ENCODE data around the gene CAPSL. TPM values are rescaled to one million over a fixed set of nuclear protein-coding genes. Genes with fewer than 3 reads are reported as not detected.

Gene CAPSL
- total RNA-seq, 1 experiment from 2014 or later = not detected

DNA sequence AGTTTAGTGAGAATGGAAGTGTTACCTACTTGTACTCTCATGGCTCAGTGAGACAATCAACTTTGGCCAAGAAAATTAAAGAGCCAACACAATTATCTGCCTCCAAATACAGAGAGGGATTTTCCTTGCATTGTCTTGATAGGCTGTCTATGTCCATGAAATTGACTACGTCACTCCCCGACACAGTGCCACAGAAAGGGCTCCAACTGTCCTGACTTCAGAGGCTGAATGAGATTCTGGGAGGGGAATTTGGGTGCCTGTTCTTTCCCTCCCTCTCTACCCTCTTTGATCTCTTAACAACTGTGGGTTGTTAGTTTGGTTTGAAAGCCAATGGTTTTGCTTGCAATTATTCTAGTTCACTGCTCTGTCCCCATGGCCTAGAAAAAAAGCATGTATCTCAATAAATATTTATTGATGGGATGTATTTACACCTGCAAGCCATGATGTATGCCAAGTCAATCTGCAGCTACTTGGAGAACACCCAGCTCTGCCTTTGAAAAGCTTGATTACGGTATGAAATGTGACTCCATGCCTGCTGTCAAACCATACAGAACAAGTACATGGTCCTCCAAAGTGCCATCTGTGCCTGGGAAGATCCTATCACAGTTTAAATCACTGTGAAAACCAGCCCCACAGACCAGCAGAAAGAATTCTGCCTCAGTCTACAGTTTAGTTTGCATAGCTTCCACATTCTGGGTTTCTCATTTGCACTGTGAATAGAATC is 37.3 kb downstream of the CAPSL start:
- DNase-seq (ENCODE audit: low spot score) = no peak
- Histone ChIP-seq H3K27ac (ENCODE audit: low read depth, low read length, poor library complexity, severe bottlenecking) (no peak overlapping the region), H3K4me1 (ENCODE audit: insufficient read depth, low read length, poor library complexity, severe bottlenecking) (no peaks in the 10 kb centered on the region), H3K4me3 (ENCODE audit: low read depth, low read length, poor library complexity, severe bottlenecking) (no peak overlapping the region), H3K9me3 (ENCODE audit: low read depth, low read length, poor library complexity, severe bottlenecking) (peaks cover 3% of the 10 kb centered on the region), H3K36me3 (ENCODE audit: insufficient read depth, low read length, poor library complexity, severe bottlenecking) (no peaks in the 10 kb centered on the region), H3K27me3 (replicated peaks; ENCODE audit: insufficient read depth, low read depth, low read length, poor library complexity) (no peaks in the 10 kb centered on the region)
- no TSS peak for BruUV-seq (replicated peaks)
- TF ChIP-seq EZH2 (IDR thresholded peaks at IDR 0.05; ENCODE audit: borderline replicate concordance, low read depth, low read length, poor library complexity, severe bottlenecking) = no peak
- TF ChIP-seq, protein P1, sequence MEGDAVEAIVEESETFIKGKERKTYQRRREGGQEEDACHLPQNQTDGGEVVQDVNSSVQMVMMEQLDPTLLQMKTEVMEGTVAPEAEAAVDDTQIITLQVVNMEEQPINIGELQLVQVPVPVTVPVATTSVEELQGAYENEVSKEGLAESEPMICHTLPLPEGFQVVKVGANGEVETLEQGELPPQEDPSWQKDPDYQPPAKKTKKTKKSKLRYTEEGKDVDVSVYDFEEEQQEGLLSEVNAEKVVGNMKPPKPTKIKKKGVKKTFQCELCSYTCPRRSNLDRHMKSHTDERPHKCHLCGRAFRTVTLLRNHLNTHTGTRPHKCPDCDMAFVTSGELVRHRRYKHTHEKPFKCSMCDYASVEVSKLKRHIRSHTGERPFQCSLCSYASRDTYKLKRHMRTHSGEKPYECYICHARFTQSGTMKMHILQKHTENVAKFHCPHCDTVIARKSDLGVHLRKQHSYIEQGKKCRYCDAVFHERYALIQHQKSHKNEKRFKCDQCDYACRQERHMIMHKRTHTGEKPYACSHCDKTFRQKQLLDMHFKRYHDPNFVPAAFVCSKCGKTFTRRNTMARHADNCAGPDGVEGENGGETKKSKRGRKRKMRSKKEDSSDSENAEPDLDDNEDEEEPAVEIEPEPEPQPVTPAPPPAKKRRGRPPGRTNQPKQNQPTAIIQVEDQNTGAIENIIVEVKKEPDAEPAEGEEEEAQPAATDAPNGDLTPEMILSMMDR (conservative IDR thresholded peaks at IDR 0.05; ENCODE audit: low read depth, low read length) = no peak
- CTCF ChIA-PET = no interaction called here
- intact Hi-C loops (cut with micrococcal nuclease; ENCODE audit: unreplicated experiment) = no loop called here
- POLR2A ChIA-PET (ENCODE audit: low non-redundant PET) = no interaction called here

DNA sequence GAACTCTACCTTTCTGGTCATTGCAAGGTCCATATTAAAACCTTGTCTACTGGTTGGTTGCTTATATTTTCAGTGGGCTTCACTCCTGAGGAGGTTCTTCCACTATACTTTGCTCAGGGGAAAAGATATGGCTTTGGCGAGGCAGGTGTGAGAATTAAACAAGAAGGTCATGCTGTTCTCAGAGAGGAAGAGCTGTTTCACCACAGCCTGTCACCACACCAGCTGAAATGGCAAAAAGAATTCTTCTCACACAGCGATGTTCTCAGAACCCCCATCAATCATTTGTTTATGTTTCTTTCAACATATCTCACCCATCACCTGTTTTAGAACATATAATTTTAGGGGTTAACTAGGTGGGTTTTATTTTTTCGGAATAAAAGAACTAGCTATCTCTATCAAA is 38.6 kb downstream of the CAPSL start:
- CTCF ChIA-PET = no interaction called here
- intact Hi-C loops (cut with micrococcal nuclease; ENCODE audit: unreplicated experiment) = no loop called here
- no TSS peak for BruUV-seq (replicated peaks)
- H3K36me3 ChIP-seq (ENCODE audit: insufficient read depth, low read length, poor library complexity, severe bottlenecking) = no peaks in the 10 kb centered on the region
- no peak for DNase-seq (ENCODE audit: low spot score)
- no peak overlapping the region for H3K27ac ChIP-seq (ENCODE audit: low read depth, low read length, poor library complexity, severe bottlenecking)
- H3K9me3 ChIP-seq (ENCODE audit: low read depth, low read length, poor library complexity, severe bottlenecking) = peaks cover 3% of the 10 kb centered on the region
- POLR2A ChIA-PET (ENCODE audit: low non-redundant PET) = no interaction called here
- H3K27me3 ChIP-seq (replicated peaks; ENCODE audit: insufficient read depth, low read depth, low read length, poor library complexity) = no peaks in the 10 kb centered on the region
- H3K4me3 ChIP-seq (ENCODE audit: low read depth, low read length, poor library complexity, severe bottlenecking) = no peak overlapping the region
- no peaks in the 10 kb centered on the region for H3K4me1 ChIP-seq (ENCODE audit: insufficient read depth, low read length, poor library complexity, severe bottlenecking)
- TF ChIP-seq EZH2 (IDR thresholded peaks at IDR 0.05; ENCODE audit: borderline replicate concordance, low read depth, low read length, poor library complexity, severe bottlenecking) = no peak
- TF ChIP-seq, protein P1 (conservative IDR thresholded peaks at IDR 0.05; ENCODE audit: low read depth, low read length) = no peak

DNA sequence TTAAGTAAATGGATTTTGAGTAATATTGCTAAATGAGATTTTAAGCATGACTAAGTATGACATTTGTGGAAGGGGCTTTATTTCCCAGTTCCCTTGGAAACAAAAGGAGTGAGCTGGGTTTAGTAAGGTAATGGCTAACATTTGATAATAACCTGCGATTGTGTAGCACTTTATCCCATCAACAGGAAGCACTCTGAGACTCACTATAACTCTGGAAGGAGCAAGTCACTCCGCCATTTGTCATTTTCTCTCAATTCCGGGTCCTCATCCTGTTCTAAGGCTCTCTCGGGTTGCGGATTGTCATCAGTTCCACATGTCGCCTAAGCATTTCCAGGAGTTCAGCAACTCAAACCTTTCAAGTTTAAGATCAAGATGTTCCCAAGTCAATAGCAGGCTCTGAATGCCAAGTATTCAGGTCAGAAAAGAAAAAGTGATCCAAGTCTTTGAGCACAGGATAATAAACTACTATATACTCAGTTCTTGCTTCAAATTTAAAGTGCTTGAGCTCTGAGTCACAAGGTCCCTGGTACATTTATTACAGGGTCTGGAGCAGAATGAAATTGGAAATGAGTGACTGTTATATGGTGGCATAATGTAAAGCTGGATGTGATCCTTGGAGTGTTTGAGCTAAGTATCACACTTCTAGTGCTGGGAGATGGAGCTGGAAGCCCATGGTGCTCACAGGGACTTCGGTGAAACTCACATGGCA is 39.3 kb downstream of the CAPSL start:
- BruUV-seq (replicated peaks) = no TSS peak
- Histone ChIP-seq H3K27ac (ENCODE audit: low read depth, low read length, poor library complexity, severe bottlenecking) (no peak overlapping the region), H3K36me3 (ENCODE audit: insufficient read depth, low read length, poor library complexity, severe bottlenecking) (no peaks in the 10 kb centered on the region), H3K9me3 (ENCODE audit: low read depth, low read length, poor library complexity, severe bottlenecking) (peaks cover 3% of the 10 kb centered on the region), H3K4me1 (ENCODE audit: insufficient read depth, low read length, poor library complexity, severe bottlenecking) (no peaks in the 10 kb centered on the region), H3K4me3 (ENCODE audit: low read depth, low read length, poor library complexity, severe bottlenecking) (no peak overlapping the region), H3K27me3 (replicated peaks; ENCODE audit: insufficient read depth, low read depth, low read length, poor library complexity) (no peaks in the 10 kb centered on the region)
- intact Hi-C loops (cut with micrococcal nuclease; ENCODE audit: unreplicated experiment) = no loop called here
- ChIA-PET POLR2A (ENCODE audit: low non-redundant PET) (no interaction called here), CTCF (no interaction called here)
- DNase-seq (ENCODE audit: low spot score) = no peak
- TF ChIP-seq EZH2 (IDR thresholded peaks at IDR 0.05; ENCODE audit: borderline replicate concordance, low read depth, low read length, poor library complexity, severe bottlenecking) = no peak
- TF ChIP-seq, protein P1 (conservative IDR thresholded peaks at IDR 0.05; ENCODE audit: low read depth, low read length) = no peak

Data from A673 (cell line).